ENCODE results near the gene BCHE. TPM values are rescaled to one million over a fixed set of nuclear protein-coding genes. Genes with fewer than 3 reads are reported as not detected.
A peak's percentile ranks its signal among the peaks of the same experiment; 100 is the strongest.

The BCHE gene
- total RNA-seq, 4 donors from 2014 or later = 8.2 to 13.7 (median 11.3) TPM; not detected in 1

- Histone ChIP-seq H3K36me3 (no peaks in the 10 kb centered on the region), H3K27me3 (no peaks in the 10 kb centered on the region), H3K27ac (no peak overlapping the region), H3K4me3 (no peak overlapping the region), H3K4me1 (no peaks in the 10 kb centered on the region), H3K9me3 (no peaks in the 10 kb centered on the region)
- WGBS, 2 donors (ENCODE audit: low coverage in 1 of 2) = 38 to 86% methylated on average over 1 of the region's 1 CpG
- in situ Hi-C loops (cut with MboI; ENCODE audit: low pct_ligation_motif_present in 1 of 4, low pct_unique_long_range_greater_than_20kb in 1 of 4, low sequenced_read_pairs in 3 of 4) = no loop called here
- TF ChIP-seq EP300 (IDR thresholded peaks at IDR 0.05; ENCODE audit: low read depth) (no peak), POLR2A (IDR thresholded peaks at IDR 0.05) (no peak), CTCF (IDR thresholded peaks at IDR 0.05) (no peak), POLR2AphosphoS5 (IDR thresholded peaks at IDR 0.05) (no peak)
- intact Hi-C loops (cut with DNase I; ENCODE audit: low total_unique reads) = no loop called here
- DNase-seq = no peak
Observed at GRCh38 chr3:165754219-165755007, 82.8 kb downstream of the BCHE start.

GRCh38 chr3:165753560-165753959 lies 83.7 kb downstream of the BCHE start:
- Histone ChIP-seq H3K36me3 (no peaks in the 10 kb centered on the region), H3K4me1 (no peaks in the 10 kb centered on the region), H3K4me3 (no peak overlapping the region), H3K27ac (no peak overlapping the region), H3K27me3 (no peaks in the 10 kb centered on the region), H3K9me3 (no peaks in the 10 kb centered on the region)
- DNase-seq = no peak
- intact Hi-C loops (cut with DNase I; ENCODE audit: low total_unique reads) (no loop called here), in situ Hi-C loops (cut with MboI; ENCODE audit: low pct_ligation_motif_present in 1 of 4, low pct_unique_long_range_greater_than_20kb in 1 of 4, low sequenced_read_pairs in 3 of 4) (no loop called here)
- no peak for TF ChIP-seq POLR2A (IDR thresholded peaks at IDR 0.05)
- no peak for TF ChIP-seq CTCF (IDR thresholded peaks at IDR 0.05)
- no peak for TF ChIP-seq POLR2AphosphoS5 (IDR thresholded peaks at IDR 0.05)
- TF ChIP-seq EP300 (IDR thresholded peaks at IDR 0.05; ENCODE audit: low read depth) = no peak

GRCh38 chr3:165751637-165752036 lies 85.6 kb downstream of the BCHE start:
- in situ Hi-C loops (cut with MboI; ENCODE audit: low pct_ligation_motif_present in 1 of 4, low pct_unique_long_range_greater_than_20kb in 1 of 4, low sequenced_read_pairs in 3 of 4) (no loop called here), intact Hi-C loops (cut with DNase I; ENCODE audit: low total_unique reads) (no loop called here)
- Histone ChIP-seq H3K27me3 (no peaks in the 10 kb centered on the region), H3K4me3 (no peak overlapping the region), H3K9me3 (no peaks in the 10 kb centered on the region), H3K36me3 (no peaks in the 10 kb centered on the region), H3K27ac (peak overlapping the region in 1 of 4 donors; percentile 3), H3K4me1 (no peaks in the 10 kb centered on the region)
- TF ChIP-seq POLR2A (IDR thresholded peaks at IDR 0.05) (no peak), EP300 (IDR thresholded peaks at IDR 0.05; ENCODE audit: low read depth) (no peak), CTCF (IDR thresholded peaks at IDR 0.05) (no peak), POLR2AphosphoS5 (IDR thresholded peaks at IDR 0.05) (no peak)
- WGBS, 2 donors (ENCODE audit: low coverage in 1 of 2) = 50 to 83% methylated on average over 1 to 7 of the region's 7 CpGs
- DNase-seq = no peak

GRCh38 chr3:165749821-165750220 lies 87.4 kb downstream of the BCHE start:
- intact Hi-C loops (cut with DNase I; ENCODE audit: low total_unique reads) (no loop called here), in situ Hi-C loops (cut with MboI; ENCODE audit: low pct_ligation_motif_present in 1 of 4, low pct_unique_long_range_greater_than_20kb in 1 of 4, low sequenced_read_pairs in 3 of 4) (no loop called here)
- H3K27me3 ChIP-seq = no peaks in the 10 kb centered on the region
- no peak for DNase-seq
- H3K27ac ChIP-seq = no peak overlapping the region
- no peaks in the 10 kb centered on the region for H3K4me1 ChIP-seq
- TF ChIP-seq CTCF (IDR thresholded peaks at IDR 0.05) (no peak), POLR2AphosphoS5 (IDR thresholded peaks at IDR 0.05) (no peak), EP300 (IDR thresholded peaks at IDR 0.05; ENCODE audit: low read depth) (no peak), POLR2A (IDR thresholded peaks at IDR 0.05) (no peak)
- no peak overlapping the region for H3K4me3 ChIP-seq
- no peaks in the 10 kb centered on the region for H3K36me3 ChIP-seq
- H3K9me3 ChIP-seq = no peaks in the 10 kb centered on the region

Measured in transverse colon (tissue), 4 donors.